Dermis blood vessel endothelial cell (primary cell): Measurements from ENCODE around the gene ADK. TPM values are rescaled to one million over a fixed set of nuclear protein-coding genes. Genes with fewer than 3 reads are reported as not detected.
"Not testable (repeated sequence)": the region's sequence is repeated elsewhere in the genome, so short reads cannot be mapped to it uniquely, and the experiment has no call there.

ENCODE experiments used
- DNase-seq: peaks from one replicate; pipeline ENCODE4 v3.0.0; 2010
- total RNA-seq: library from RNA; depleted of rRNA; stranded (reverse); fragments of >200 nt; gene quantifications from 2 replicates; pipeline ENCODE4 v1.2.3, GENCODE V29; 2014

ADK gene
- total RNA-seq, 1 donor from 2014 or later: 15.3 TPM

GRCh38 chr10:74433595-74433956 is 282.6 kb downstream of the ADK start:
- DNase-seq: no peak

- DNase-seq: no peak
Measured at GRCh38 chr10:74433993-74434392, 283.0 kb downstream of the ADK start.

- DNase-seq: no peak
Measured at GRCh38 chr10:74434547-74434946, 283.5 kb downstream of the ADK start.

DNA sequence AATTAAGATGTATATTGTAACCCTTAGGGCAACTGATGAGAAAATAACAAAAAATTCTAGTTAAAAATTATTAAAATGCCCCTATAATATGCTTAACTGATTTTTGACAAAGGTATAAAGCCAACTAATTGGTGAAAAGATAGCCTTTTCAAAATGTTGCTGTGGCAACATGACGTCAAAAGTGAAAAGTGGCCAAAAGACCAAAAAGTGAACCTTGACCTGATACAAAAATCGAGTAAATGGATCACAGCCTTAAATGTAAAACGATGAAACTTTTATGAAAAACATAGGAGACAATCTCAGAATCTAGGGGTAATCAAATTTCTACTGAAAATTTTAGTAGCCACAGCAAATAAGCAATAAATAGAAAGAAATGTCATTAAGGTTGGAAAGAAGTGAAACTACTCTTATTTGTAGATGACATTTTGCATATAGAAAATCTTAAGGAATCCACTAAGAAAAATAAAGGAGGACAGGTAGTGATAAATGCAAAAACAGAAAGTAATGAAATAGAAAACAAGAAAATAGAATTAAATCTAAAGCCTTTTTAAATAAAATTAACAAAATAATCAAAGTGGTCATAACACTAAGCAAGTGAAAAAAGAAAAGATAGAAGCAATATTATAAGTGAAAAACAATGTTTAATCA is 285.6 kb downstream of the ADK start:
- DNase-seq: no peak

- no peak for DNase-seq
Measured at GRCh38 chr10:74437822-74438221, 286.8 kb downstream of the ADK start.

DNA sequence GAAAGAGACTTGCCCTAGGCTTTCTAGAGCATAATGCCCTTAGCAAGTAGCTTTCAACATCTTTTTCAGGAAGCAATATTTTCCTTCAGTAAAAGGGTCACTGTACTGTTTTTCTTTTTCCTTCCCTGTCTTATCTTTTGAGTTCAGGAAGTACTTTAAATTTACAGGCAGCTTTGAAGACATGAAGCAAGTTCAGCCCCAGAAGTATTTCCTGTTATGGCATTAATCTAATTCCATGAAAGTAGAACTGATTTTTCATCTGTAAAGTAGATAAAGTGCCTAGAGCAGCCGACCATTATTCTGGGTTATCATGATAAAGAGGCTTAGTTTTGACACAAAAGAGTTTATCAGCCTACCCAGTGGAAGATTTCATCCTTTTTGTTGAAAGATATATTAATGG is 288.2 kb downstream of the ADK start:
- peak; percentile 31 for DNase-seq

GRCh38 chr10:74445493-74445892 is 294.5 kb downstream of the ADK start:
- peak; percentile 42 for DNase-seq

- no peak for DNase-seq
Measured at GRCh38 chr10:74450602-74451001, 299.6 kb downstream of the ADK start.

DNA sequence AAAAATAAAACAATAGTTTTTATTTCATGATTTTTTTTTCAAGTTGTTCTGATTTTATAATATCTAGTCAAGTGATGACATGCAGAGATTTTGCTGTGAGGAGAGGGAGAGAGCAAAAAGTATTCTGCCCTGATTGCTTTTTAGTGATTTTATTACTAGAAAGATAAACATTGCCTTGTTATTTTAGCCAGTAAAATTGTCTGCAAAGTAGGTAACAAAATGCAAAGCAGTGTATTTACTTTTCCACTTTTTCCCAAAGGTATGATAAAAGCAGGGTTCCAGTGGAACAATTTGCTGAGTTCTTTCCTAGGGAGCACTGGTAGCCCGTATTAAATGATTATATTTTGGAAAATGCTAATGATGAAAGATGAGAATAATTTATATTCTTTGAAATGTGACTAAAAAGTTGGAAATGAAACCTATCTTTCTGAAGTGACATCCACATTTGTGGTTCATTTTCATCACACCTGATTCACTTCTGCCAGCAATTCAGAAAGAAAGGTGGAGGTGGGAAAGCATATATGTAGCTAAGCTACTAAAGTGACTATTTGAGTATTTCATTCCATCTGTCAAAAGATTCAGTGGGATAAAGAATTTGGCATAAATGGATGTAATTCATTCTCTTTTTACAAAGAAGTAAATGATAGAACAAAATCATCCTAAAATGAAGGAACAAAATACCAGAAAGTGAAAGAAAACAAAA is 300.3 kb downstream of the ADK start:
- no peak for DNase-seq

- DNase-seq: no peak
Measured at GRCh38 chr10:74453169-74453568, 302.1 kb downstream of the ADK start.

DNA sequence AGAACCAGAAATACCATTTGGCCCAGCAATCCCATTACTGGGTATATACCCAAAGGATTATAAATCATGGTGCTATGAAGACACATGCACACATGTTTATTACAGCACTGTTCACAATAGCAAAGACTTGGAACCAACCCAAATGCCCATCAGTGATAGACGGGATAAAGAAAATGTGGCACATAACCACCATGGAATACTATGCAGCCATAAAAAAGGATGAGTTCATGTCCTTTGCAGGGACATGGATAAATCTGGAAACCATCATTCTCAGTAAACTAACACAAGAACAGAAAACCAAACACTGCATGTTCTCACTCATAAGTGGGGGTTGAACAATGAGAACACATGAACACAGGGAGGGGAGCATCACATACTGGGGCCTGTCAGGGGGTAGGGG is 306.5 kb downstream of the ADK start:
- DNase-seq: not testable (repeated sequence)

DNA sequence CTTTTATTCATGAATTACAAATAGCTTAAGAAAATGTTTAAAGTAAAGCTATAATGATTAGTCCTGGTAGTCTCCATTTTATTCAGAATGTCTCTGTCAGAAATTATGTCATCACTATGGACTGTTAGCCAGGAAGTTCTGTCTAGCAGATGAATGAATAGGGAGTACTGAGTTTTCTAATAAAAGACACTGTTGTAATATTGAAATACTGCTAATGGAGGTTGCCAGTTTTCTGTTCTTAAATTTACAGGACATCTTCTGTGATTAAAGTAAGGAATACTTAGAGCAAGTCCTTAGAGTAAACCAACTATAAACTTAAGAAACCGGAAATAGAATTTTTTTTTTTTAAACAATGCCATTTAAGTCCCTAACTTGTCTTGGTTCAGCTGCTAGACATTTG is 309.8 kb downstream of the ADK start:
- peak; percentile 60 for DNase-seq

- no peak for DNase-seq
Measured at GRCh38 chr10:74474022-74474713, 323.1 kb downstream of the ADK start.

- DNase-seq: not testable (repeated sequence)
Measured at GRCh38 chr10:74476162-74476706, 325.2 kb downstream of the ADK start.

- no peak for DNase-seq
Measured at GRCh38 chr10:74480778-74481177, 329.8 kb downstream of the ADK start.

- no peak for DNase-seq
Measured at GRCh38 chr10:74483356-74483755, 332.3 kb downstream of the ADK start.

- no peak for DNase-seq
Measured at GRCh38 chr10:74485283-74485682, 334.3 kb downstream of the ADK start.

DNA sequence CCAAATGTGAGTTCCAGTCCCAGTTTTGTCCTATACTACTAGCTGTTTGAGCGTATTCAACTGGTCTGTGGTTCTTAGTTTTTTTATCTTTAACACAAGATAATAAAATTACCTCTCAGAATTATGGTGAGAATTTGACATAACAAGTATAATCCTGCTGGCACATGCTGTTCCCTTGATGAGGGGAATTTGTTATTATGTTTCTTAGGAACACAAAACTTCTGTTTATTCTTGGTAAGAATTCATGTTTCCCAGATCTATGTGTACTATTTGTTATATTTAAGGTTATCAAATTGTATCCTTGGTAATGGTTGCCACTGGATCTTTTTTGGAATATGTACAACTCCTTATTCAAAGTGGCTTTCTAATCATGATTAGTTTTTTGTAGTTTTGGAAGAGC is 335.6 kb downstream of the ADK start:
- DNase-seq: no peak

DNA sequence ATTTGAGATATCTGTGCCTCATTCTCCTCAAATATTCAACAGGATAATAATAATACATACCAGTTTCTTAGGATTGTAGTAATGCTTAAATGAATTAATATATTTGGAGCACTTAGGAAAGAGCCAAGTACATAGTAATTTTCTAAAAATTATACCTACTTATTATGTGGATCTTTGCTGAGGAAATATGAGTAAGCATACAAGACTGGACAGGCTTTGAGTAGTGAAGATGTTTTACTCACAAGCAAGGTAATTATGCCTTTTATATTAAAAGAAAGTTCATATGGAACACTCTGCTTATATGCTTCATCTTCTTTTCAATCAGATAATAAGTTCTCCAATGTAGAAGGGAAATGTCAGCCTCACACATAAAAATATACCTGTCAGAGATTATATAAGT is 337.9 kb downstream of the ADK start:
- no peak for DNase-seq

DNA sequence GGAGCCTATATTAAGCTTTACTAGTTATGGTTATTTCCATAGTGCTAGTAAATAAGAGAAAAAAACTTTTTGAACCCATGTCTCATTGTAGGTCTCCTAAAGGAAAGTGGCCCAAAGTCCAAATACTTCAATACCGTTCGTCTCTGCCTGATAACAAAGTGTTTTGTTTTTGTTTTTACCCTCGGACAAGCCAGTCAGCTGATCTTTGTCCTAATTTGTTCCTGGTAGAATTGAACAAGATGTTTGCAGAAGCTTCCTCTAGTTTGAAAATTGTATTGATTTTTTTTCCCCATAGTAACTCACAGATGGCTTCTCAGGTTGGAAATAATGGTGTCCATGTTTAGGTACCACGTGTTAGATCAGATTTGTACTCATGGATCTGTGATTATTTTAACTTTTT is 339.5 kb downstream of the ADK start:
- no peak for DNase-seq

GRCh38 chr10:74491014-74491413 is 340.0 kb downstream of the ADK start:
- DNase-seq: no peak

- not testable (repeated sequence) for DNase-seq
Measured at GRCh38 chr10:74496276-74496675, 345.3 kb downstream of the ADK start.

GRCh38 chr10:74498664-74499063 is 347.6 kb downstream of the ADK start:
- not testable (repeated sequence) for DNase-seq
